K562 (cell line): ENCODE measurements around the gene HOXB5. TPM values are rescaled to one million over a fixed set of nuclear protein-coding genes. Genes with fewer than 3 reads are reported as not detected.

Experiments
- ATAC-seq: fragments of 200-7000 bp; cut with Tn5 transposase; 3 replicates; pipeline ENCODE4 v1.9.1; 2020; ENCODE audit warnings: moderate library complexity
- BruUV-seq: library from RNA; stranded (reverse); fragments of 400-500 nt; replicated peaks from 2 replicates; lab custom pipeline; 2021; lab: Mats Ljungman, UMichigan
- CTCF ChIA-PET: fragments of 300-600 bp; formaldehyde crosslinking; extraction: SDS; loops from one replicate; lab custom pipeline; 2021; ENCODE audit warnings: low intra/inter-chr PET ratio; lab: Yijun Ruan, JAX
- POLR2A ChIA-PET: fragments of 300-600, 350-650 bp; sonication (Branson Sonifier 250); formaldehyde crosslinking; extraction: SDS; loops from one replicate; lab custom pipeline; 2021; ENCODE audit warnings: antibody characterized with exemption, inconsistent platforms; lab: Yijun Ruan, JAX
- DNase-seq, 4 experiments: peaks; one replicate each; pipeline versions ENCODE4 v3.0.0 to v3.0.0-alpha.2; 2011 to 2018; ENCODE audit warnings: low spot score in 3 of 4, mixed read lengths in 3 of 4; ENCODE audit errors: extremely low read depth in 1 of 4
- FAIRE-seq: peaks from 2 replicates; lab custom pipeline; 2011; peaks lifted over from hg19 to GRCh38; lab: Jason Lieb, UNC
- H2AFZ ChIP-seq: 2 replicates; pipeline ENCODE4 v1.6.0; 2011; ENCODE audit warnings: low read depth, low read length, control low read depth, inconsistent platforms
- H3K27ac ChIP-seq: fragments of 200-600 bp; 3 replicates; pipeline ENCODE4 v1.8.0; 2011; ENCODE audit warnings: low read depth, mild to moderate bottlenecking, control low read depth, inconsistent platforms, low read length, moderate library complexity, mixed read lengths; ENCODE audit errors: extremely low read depth
- H3K27me3 ChIP-seq, 2 experiments: fragments of 300-600 bp in 1 of 2; 2 replicates in 1 of 2; 3 replicates in 1 of 2; pipeline versions ENCODE4 v1.6.0 to v1.8.0; 2011; ENCODE audit warnings: inconsistent platforms in 2 of 2, low read length in 2 of 2, mild to moderate bottlenecking in 1 of 2, mixed read lengths in 1 of 2, moderate library complexity in 1 of 2; ENCODE audit not compliant: control insufficient read depth in 2 of 2, insufficient read depth in 2 of 2
- H3K36me3 ChIP-seq: fragments of 300-600 bp; 3 replicates; pipeline ENCODE4 v1.8.0; 2011; ENCODE audit warnings: mild to moderate bottlenecking, low read length, inconsistent platforms; ENCODE audit not compliant: control insufficient read depth, insufficient read depth
- H3K4me1 ChIP-seq, 2 experiments: fragments of 200-600 bp in 1 of 2; replicated peaks in 1 of 2; 2 replicates in 1 of 2; 3 replicates in 1 of 2; pipeline versions ENCODE4 v1.5.1 to v1.8.0; 2011; ENCODE audit warnings: inconsistent platforms in 2 of 2, low read length in 2 of 2, mild to moderate bottlenecking in 1 of 2, mixed read lengths in 1 of 2, moderate library complexity in 1 of 2; ENCODE audit not compliant: control insufficient read depth in 2 of 2, insufficient read depth in 2 of 2
- H3K4me2 ChIP-seq: 2 replicates; pipeline ENCODE4 v1.6.1; 2011; ENCODE audit warnings: low read length, control low read depth, inconsistent platforms, mixed read lengths; ENCODE audit not compliant: insufficient read depth
- H3K4me3 ChIP-seq: fragments of 200-600 bp; sonication (generic), shearing (Covaris generic); 2 replicates; pipeline ENCODE4 v1.5.1; 2016; ENCODE audit warnings: control low read depth, inconsistent platforms
- H3K79me2 ChIP-seq: fragments of 200-600 bp; 3 replicates; pipeline ENCODE4 v1.8.0; 2011; ENCODE audit warnings: low read length, inconsistent platforms; ENCODE audit not compliant: control insufficient read depth, insufficient read depth
- H3K9ac ChIP-seq, 2 experiments: 2 replicates each; pipeline versions ENCODE4 v1.6.0 to v1.6.1; 2011; ENCODE audit warnings: low read depth in 2 of 2, low read length in 2 of 2, control low read depth in 1 of 2, inconsistent platforms in 1 of 2, mild to moderate bottlenecking in 1 of 2, mixed read lengths in 1 of 2; ENCODE audit not compliant: insufficient read depth in 1 of 2
- H3K9me1 ChIP-seq: one replicate; pipeline ENCODE4 v1.6.0; 2011; ENCODE audit warnings: inconsistent platforms, mild to moderate bottlenecking, low read length, moderate library complexity; ENCODE audit not compliant: control insufficient read depth, insufficient read depth
- H3K9me3 ChIP-seq: replicated peaks from 2 replicates; pipeline ENCODE4 v1.5.1; 2011; ENCODE audit warnings: low read depth, low read length, inconsistent platforms; ENCODE audit not compliant: control insufficient read depth, insufficient read depth
- H4K20me1 ChIP-seq: replicated peaks from 2 replicates; pipeline ENCODE4 v1.6.1; 2011; ENCODE audit warnings: low read length, inconsistent platforms, mixed read lengths; ENCODE audit not compliant: control insufficient read depth, insufficient read depth
- CBFA2T3 ChIP-seq: fragments of 450-650 bp; IDR thresholded peaks from 2 replicates; pipeline ENCODE4 v1.6.1; 2017
- MAFF ChIP-seq: IDR thresholded peaks from 2 replicates; pipeline ENCODE4 v1.6.1; 2012; ENCODE audit warnings: low read length, improper control_type of control experiment
- PTTG1 ChIP-seq: fragments of 450-650 bp; IDR thresholded peaks from 2 replicates; pipeline ENCODE4 v1.6.1; 2016; ENCODE audit warnings: low read depth, mild to moderate bottlenecking, missing genetic modification characterization, missing compliant biosample characterization
- ZNF12 ChIP-seq: sonication (generic); formaldehyde crosslinking; IDR thresholded peaks from 2 replicates; pipeline ENCODE4 v1.4.0; 2020; ENCODE audit warnings: mild to moderate bottlenecking, missing genetic modification reagents
- ZNF274 ChIP-seq: IDR thresholded peaks from 2 replicates; pipeline ENCODE4 v1.6.1; 2011; ENCODE audit warnings: low read depth, mild to moderate bottlenecking, low read length, moderate library complexity, borderline replicate concordance
- ZNF354B ChIP-seq: fragments of 250-450 bp; sonication (Bioruptor Pico); IDR thresholded peaks from 2 replicates; pipeline ENCODE4 v1.4.0; 2020
- WGBS: fragments of 100-300 bp; shearing (Covaris generic); methylation state at CpG from one replicate; pipeline ENCODE4 v1.1.6; 2016; ENCODE audit warnings: low coverage, mixed read lengths; ENCODE audit not compliant: insufficient coverage; ENCODE audit errors: missing lambda C conversion rate; 5-methylcytosine and 5-hydroxymethylcytosine counted together
- in situ Hi-C: fragments of 300-500 bp; cut with MboI; formaldehyde crosslinking; loops from 4 replicates; pipeline ENCODE4 v1.15.0; 2018; ENCODE audit warnings: inconsistent platforms, mixed read lengths
- intact Hi-C: fragments of 100-400 bp; cut with micrococcal nuclease; formaldehyde crosslinking; loops from 2 replicates; pipeline ENCODE4 v1.14.2; 2022
- polyA plus RNA-seq, 8 experiments: library from polyadenylated mRNA; depleted of rRNA in 4 of 8; stranded (reverse) in 5 of 8; unstranded in 3 of 8; fragments of >200 nt; fragmentation: Nextera tagmentation in 2 of 8; fragmentation: Illumina TruSeq in 1 of 8; extraction: Ambion mirVana in 2 of 8; extraction: Trizol in 1 of 8; gene quantifications; 2 replicates each; pipeline versions ENCODE4 v1.2.1 to v1.2.3, GENCODE V29; 2011 to 2014; ENCODE audit warnings: inconsistent platforms in 1 of 8, missing spikeins in 1 of 8
- total RNA-seq, 7 experiments: library from RNA; depleted of rRNA in 6 of 7; stranded (reverse); fragments of >200 nt in 6 of 7; fragmentation: Illumina TruSeq in 2 of 7; extraction: Trizol in 2 of 7; gene quantifications; 2 replicates each; pipeline versions ENCODE4 v1.2.1 to v1.2.3, GENCODE V29; 2011 to 2021; ENCODE audit warnings: low replicate concordance in 1 of 7
- TF ChIP-seq, protein P1 (sequence below): fragments of 450-650 bp; IDR thresholded peaks from 2 replicates; pipeline ENCODE4 v1.7.1; 2018; ENCODE audit warnings: mild to moderate bottlenecking, low read depth; ENCODE audit not compliant: partially characterized antibody
- TF ChIP-seq, protein P2 (sequence below), 2 experiments: fragments of 450-650 bp; formaldehyde crosslinking in 1 of 2; IDR thresholded peaks; 2 replicates each; pipeline versions ENCODE4 v1.4.0 to v1.6.1; 2014 to 2020; ENCODE audit warnings: mild to moderate bottlenecking in 2 of 2, borderline replicate concordance in 1 of 2, low read depth in 1 of 2

Gene HOXB5
- total and polyA plus RNA-seq, 9 of the 15 experiments (the other 6 are each of a cell fraction or from before 2014, with no cell fraction given), result 0.24 to 2.7 (median 0.65) TPM

GRCh38 chr17:48595278-48595999 is 1.9 kb upstream of the HOXB5 start:
- no TSS peak for BruUV-seq
- ATAC-seq (no peak), DNase-seq (no peak), FAIRE-seq (no peak)
- Histone ChIP-seq H3K4me2 (no peak overlapping the region), H3K36me3 (no peaks in the 10 kb centered on the region; the same call in 2 of the 3 replicates), H3K9ac (no peak overlapping the region), H3K9me1 (no peaks in the 10 kb centered on the region), H3K9me3 (no peaks in the 10 kb centered on the region), H3K79me2 (peaks cover 20% of the 10 kb centered on the region), H2AFZ (no peak overlapping the region), H3K27me3 (no peaks in the 10 kb centered on the region), H3K4me1 (peaks cover 20 to 49% of the 10 kb centered on the region in 2 experiments), H3K27ac (no peak overlapping the region), H3K4me3 (no peak overlapping the region), H4K20me1 (no peaks in the 10 kb centered on the region)
- TF ChIP-seq CBFA2T3 (no peak), ZNF12 (CRISPR knock-in tag) (no peak), ZNF274 (no peak), MAFF (no peak), ZNF354B (CRISPR knock-in tag) (no peak), PTTG1 (tag) (no peak)
- TF ChIP-seq, protein P1, sequence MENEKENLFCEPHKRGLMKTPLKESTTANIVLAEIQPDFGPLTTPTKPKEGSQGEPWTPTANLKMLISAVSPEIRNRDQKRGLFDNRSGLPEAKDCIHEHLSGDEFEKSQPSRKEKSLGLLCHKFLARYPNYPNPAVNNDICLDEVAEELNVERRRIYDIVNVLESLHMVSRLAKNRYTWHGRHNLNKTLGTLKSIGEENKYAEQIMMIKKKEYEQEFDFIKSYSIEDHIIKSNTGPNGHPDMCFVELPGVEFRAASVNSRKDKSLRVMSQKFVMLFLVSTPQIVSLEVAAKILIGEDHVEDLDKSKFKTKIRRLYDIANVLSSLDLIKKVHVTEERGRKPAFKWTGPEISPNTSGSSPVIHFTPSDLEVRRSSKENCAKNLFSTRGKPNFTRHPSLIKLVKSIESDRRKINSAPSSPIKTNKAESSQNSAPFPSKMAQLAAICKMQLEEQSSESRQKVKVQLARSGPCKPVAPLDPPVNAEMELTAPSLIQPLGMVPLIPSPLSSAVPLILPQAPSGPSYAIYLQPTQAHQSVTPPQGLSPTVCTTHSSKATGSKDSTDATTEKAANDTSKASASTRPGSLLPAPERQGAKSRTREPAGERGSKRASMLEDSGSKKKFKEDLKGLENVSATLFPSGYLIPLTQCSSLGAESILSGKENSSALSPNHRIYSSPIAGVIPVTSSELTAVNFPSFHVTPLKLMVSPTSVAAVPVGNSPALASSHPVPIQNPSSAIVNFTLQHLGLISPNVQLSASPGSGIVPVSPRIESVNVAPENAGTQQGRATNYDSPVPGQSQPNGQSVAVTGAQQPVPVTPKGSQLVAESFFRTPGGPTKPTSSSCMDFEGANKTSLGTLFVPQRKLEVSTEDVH, result no peak
- TF ChIP-seq, protein P2, sequence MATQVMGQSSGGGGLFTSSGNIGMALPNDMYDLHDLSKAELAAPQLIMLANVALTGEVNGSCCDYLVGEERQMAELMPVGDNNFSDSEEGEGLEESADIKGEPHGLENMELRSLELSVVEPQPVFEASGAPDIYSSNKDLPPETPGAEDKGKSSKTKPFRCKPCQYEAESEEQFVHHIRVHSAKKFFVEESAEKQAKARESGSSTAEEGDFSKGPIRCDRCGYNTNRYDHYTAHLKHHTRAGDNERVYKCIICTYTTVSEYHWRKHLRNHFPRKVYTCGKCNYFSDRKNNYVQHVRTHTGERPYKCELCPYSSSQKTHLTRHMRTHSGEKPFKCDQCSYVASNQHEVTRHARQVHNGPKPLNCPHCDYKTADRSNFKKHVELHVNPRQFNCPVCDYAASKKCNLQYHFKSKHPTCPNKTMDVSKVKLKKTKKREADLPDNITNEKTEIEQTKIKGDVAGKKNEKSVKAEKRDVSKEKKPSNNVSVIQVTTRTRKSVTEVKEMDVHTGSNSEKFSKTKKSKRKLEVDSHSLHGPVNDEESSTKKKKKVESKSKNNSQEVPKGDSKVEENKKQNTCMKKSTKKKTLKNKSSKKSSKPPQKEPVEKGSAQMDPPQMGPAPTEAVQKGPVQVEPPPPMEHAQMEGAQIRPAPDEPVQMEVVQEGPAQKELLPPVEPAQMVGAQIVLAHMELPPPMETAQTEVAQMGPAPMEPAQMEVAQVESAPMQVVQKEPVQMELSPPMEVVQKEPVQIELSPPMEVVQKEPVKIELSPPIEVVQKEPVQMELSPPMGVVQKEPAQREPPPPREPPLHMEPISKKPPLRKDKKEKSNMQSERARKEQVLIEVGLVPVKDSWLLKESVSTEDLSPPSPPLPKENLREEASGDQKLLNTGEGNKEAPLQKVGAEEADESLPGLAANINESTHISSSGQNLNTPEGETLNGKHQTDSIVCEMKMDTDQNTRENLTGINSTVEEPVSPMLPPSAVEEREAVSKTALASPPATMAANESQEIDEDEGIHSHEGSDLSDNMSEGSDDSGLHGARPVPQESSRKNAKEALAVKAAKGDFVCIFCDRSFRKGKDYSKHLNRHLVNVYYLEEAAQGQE (IDR thresholded peaks at IDR 0.05; ENCODE audit: borderline replicate concordance), result no peak
- TF ChIP-seq, protein P2 (CRISPR knock-in tag; IDR thresholded peaks at IDR 0.05; ENCODE audit: low read depth), result no peak
- in situ Hi-C loops (no loop called here), intact Hi-C loops (no loop called here)
- POLR2A ChIA-PET, result interaction anchor here (0.7 kb wide), 1 partner anchor 67 kb away, joined by 3 read pairs; no protein-coding TSS in a partner anchor
- WGBS, result 81% methylated on average over 22 of the region's 25 CpGs
- CTCF ChIA-PET, result interaction anchor here (0.5 kb wide), 2 partner anchors 380 to 706 kb away, joined by 3 to 5 read pairs; no protein-coding TSS in a partner anchor
